Natural killer cell (primary cell): ENCODE data around the gene STX17. TPM values are rescaled to one million over a fixed set of nuclear protein-coding genes. Genes with fewer than 3 reads are reported as not detected.

ENCODE experiments used
- ATAC-seq, 3 donors: fragments of 150-1000 bp in 2 of 3; fragments of 200-7000 bp in 1 of 3; cut with Tn5 transposase; 1 replicate in 1 of 3; 2 replicates in 2 of 3; pipeline ENCODE4 v1.10.0; 2021; ENCODE audit warnings: mild to moderate bottlenecking in 2 of 3, moderate library complexity in 2 of 3
- DNase-seq, 2 donors: peaks; one replicate each; pipeline versions ENCODE4 v3.0.0 to v3.0.0-alpha.2; 2013 to 2021; ENCODE audit warnings: mixed read lengths in 1 of 2
- H3K27ac ChIP-seq: one replicate; pipeline ENCODE4 v1.5.1; 2013; ENCODE audit warnings: mild to moderate bottlenecking, low read length
- H3K27me3 ChIP-seq: one replicate; pipeline ENCODE4 v1.6.1; 2013; ENCODE audit warnings: low read length; ENCODE audit not compliant: control insufficient read depth, insufficient read depth
- H3K36me3 ChIP-seq: one replicate; pipeline ENCODE4 v1.6.1; 2013; ENCODE audit warnings: low read length; ENCODE audit not compliant: control insufficient read depth, insufficient read depth
- H3K4me1 ChIP-seq: one replicate; pipeline ENCODE4 v1.6.1; 2013; ENCODE audit warnings: low read length; ENCODE audit not compliant: control insufficient read depth, insufficient read depth
- H3K4me3 ChIP-seq: one replicate; pipeline ENCODE4 v1.5.1; 2013; ENCODE audit warnings: low read length
- H3K9me3 ChIP-seq: one replicate; pipeline ENCODE4 v1.6.1; 2013; ENCODE audit warnings: low read length; ENCODE audit not compliant: control insufficient read depth, insufficient read depth
- H3K27ac Mint-ChIP-seq, 2 donors: one replicate each; pipeline ENCODE4 v1.8.0; 2022; ENCODE audit warnings: mild to moderate bottlenecking in 2 of 2, mixed read lengths in 2 of 2, moderate library complexity in 1 of 2
- H3K27me3 Mint-ChIP-seq, 2 donors: one replicate each; pipeline ENCODE4 v1.8.0; 2022; ENCODE audit warnings: low read depth in 2 of 2, mixed read lengths in 2 of 2
- H3K36me3 Mint-ChIP-seq: one replicate; pipeline ENCODE4 v1.8.0; 2022; ENCODE audit warnings: mixed read lengths
- H3K4me1 Mint-ChIP-seq, 2 donors: one replicate each; pipeline ENCODE4 v1.8.0; 2022; ENCODE audit warnings: mixed read lengths in 2 of 2
- H3K4me3 Mint-ChIP-seq: one replicate; pipeline ENCODE4 v1.8.0; 2022; ENCODE audit warnings: mild to moderate bottlenecking, moderate library complexity, mixed read lengths
- H3K9me3 Mint-ChIP-seq, 2 donors: one replicate each; pipeline ENCODE4 v1.8.0; 2022; ENCODE audit warnings: mixed read lengths in 2 of 2
- CTCF ChIP-seq: fragments of 200-600 bp; IDR thresholded peaks from one replicate; pipeline ENCODE4 v1.8.0; 2022; ENCODE audit warnings: antibody characterized with exemption
- WGBS: methylation state at CpG from one replicate; pipeline ENCODE4 v1.1.7; 2013; ENCODE audit warnings: missing lambda C conversion rate; ENCODE audit not compliant: insufficient coverage; 5-methylcytosine and 5-hydroxymethylcytosine counted together
- intact Hi-C: fragments of 100-400 bp; cut with micrococcal nuclease; formaldehyde crosslinking; loops from one replicate; pipeline ENCODE4 v1.14.2; 2022
- total RNA-seq, 4 donors: library from RNA; stranded (reverse); fragments of 120-200 nt in 1 of 4; gene quantifications; one replicate each; pipeline versions ENCODE4 v1.2.3 to v1.2.4, GENCODE V29; 2013 to 2022

STX17 gene
- total RNA-seq, 3 donors from 2014 or later (not counting 1 experiment from before 2014, with no cell fraction given), result 28.4 to 41.5 (median 33.8) TPM

- Histone ChIP-seq H3K9me3 (no peaks in the 10 kb centered on the region), H3K27me3 (no peaks in the 10 kb centered on the region), H3K27ac (no peak overlapping the region), H3K4me3 (no peak overlapping the region), H3K4me1 (no peaks in the 10 kb centered on the region), H3K36me3 (peaks cover 28% of the 10 kb centered on the region)
- DNase-seq (no peak), ATAC-seq (no peak)
- no peak overlapping the region for H3K4me3 Mint-ChIP-seq
- H3K9me3 Mint-ChIP-seq, result peaks cover 0 to 3% of the 10 kb centered on the region in 2 donors
- TF ChIP-seq CTCF, result no peak
- 86% methylated on average over 1 of the region's 2 CpGs for WGBS
- intact Hi-C loops, result loop anchor here (5.0 kb wide), 1 partner anchor 191 kb away; the partner anchor contains the start of gene NR4A3
- H3K36me3 Mint-ChIP-seq, result peaks cover 12% of the 10 kb centered on the region
- H3K27ac Mint-ChIP-seq, result no peak overlapping the region
- H3K4me1 Mint-ChIP-seq, result no peaks in the 10 kb centered on the region
- no peaks in the 10 kb centered on the region for H3K27me3 Mint-ChIP-seq
Observed at GRCh38 chr9:100013573-100013972, 107.1 kb downstream of the STX17 start.

DNA sequence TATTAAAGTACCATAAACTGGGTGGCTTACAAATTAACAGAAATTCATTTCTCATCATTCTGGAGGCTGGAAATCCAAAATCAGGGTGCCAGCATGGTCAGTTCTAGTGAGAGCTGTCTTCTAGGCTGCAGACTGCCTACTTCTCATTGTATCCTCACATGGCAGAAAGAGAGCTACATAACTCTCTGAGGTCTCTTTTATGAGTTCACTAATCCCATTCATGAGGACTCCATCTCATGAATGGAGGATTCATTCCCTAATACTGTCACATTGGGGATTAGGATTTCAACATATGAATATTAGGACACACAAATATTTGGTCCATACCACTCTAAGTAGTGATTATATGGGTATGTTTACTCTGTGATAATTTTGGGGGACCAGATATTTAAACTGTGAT is 108.4 kb downstream of the STX17 start:
- TF ChIP-seq CTCF, result no peak

GRCh38 chr9:100019541-100019940 is 113.1 kb downstream of the STX17 start:
- H3K27ac ChIP-seq, result no peak overlapping the region
- no peaks in the 10 kb centered on the region for H3K27me3 Mint-ChIP-seq
- H3K36me3 Mint-ChIP-seq, result peaks cover 27% of the 10 kb centered on the region
- intact Hi-C loops, result no loop called here
- H3K4me1 ChIP-seq, result no peaks in the 10 kb centered on the region
- 93% methylated on average over 1 of the region's 1 CpG for WGBS
- H3K4me3 ChIP-seq, result no peak overlapping the region
- no peak for TF ChIP-seq CTCF
- peaks cover 0 to 9% of the 10 kb centered on the region in 2 donors for H3K4me1 Mint-ChIP-seq
- no peak for DNase-seq
- no peak overlapping the region for H3K27ac Mint-ChIP-seq
- H3K9me3 Mint-ChIP-seq, result no peaks in the 10 kb centered on the region
- peaks cover 41% of the 10 kb centered on the region for H3K36me3 ChIP-seq
- H3K4me3 Mint-ChIP-seq, result no peak overlapping the region
- no peak for ATAC-seq
- H3K27me3 ChIP-seq, result no peaks in the 10 kb centered on the region
- no peaks in the 10 kb centered on the region for H3K9me3 ChIP-seq

More for the DNA sequence above, 108.4 kb downstream of the STX17 start:
- peaks cover 0 to 3% of the 10 kb centered on the region in 2 donors for H3K9me3 Mint-ChIP-seq
- H3K4me3 ChIP-seq, result no peak overlapping the region
- ATAC-seq (no peak), DNase-seq (no peak)
- H3K27ac Mint-ChIP-seq, result no peak overlapping the region
- peaks cover 25% of the 10 kb centered on the region for H3K36me3 Mint-ChIP-seq
- no peaks in the 10 kb centered on the region for H3K27me3 Mint-ChIP-seq
- H3K4me3 Mint-ChIP-seq, result no peak overlapping the region
- H3K36me3 ChIP-seq, result peaks cover 37% of the 10 kb centered on the region
- intact Hi-C loops, result loop anchor here (5.0 kb wide), 1 partner anchor 193 kb away; the partner anchor contains the start of gene NR4A3
- no peak overlapping the region for H3K27ac ChIP-seq
- peaks cover 0 to 8% of the 10 kb centered on the region in 2 donors for H3K4me1 Mint-ChIP-seq
- H3K27me3 ChIP-seq, result no peaks in the 10 kb centered on the region
- H3K9me3 ChIP-seq, result no peaks in the 10 kb centered on the region
- no peaks in the 10 kb centered on the region for H3K4me1 ChIP-seq

Other genes with a start within 250 kb of the STX17 start
- 10 to 100 TPM; 31.1 to 43.4 (median 38.6) TPM for gene NR4A3, start 84.8 kb upstream of the STX17 start, total RNA-seq
- gene ERP44, start 192.3 kb downstream of the STX17 start, total RNA-seq, result 10 to 100 TPM; 14.2 to 15.4 (median 15.1) TPM
- gene INVS, start 192.6 kb downstream of the STX17 start, total RNA-seq, result 10 to 100 TPM; 24.5 to 30.6 (median 27.4) TPM